Measurements from ENCODE around the gene PLCB4.

Gene PLCB4

DNA sequence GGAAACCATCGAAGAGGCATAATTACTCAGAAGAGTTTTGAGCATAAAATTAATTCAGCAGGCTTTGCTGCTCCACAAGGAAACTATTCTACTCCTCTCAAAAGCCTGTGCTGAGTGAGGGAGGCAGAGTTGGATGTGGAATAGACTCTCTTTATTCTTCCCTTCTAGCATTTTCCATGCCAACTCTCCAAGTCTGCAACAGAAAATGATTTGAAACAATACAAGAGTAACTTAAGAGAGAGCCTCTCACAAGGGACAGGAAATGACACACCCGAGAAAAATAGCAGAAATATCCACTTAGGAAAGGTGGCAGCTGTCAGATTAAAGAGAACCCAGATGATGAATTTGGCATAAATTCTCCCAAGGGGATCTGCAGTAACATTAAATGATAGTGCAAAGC is 419.2 kb downstream of the PLCB4 start:
- TF ChIP-seq, protein P1, sequence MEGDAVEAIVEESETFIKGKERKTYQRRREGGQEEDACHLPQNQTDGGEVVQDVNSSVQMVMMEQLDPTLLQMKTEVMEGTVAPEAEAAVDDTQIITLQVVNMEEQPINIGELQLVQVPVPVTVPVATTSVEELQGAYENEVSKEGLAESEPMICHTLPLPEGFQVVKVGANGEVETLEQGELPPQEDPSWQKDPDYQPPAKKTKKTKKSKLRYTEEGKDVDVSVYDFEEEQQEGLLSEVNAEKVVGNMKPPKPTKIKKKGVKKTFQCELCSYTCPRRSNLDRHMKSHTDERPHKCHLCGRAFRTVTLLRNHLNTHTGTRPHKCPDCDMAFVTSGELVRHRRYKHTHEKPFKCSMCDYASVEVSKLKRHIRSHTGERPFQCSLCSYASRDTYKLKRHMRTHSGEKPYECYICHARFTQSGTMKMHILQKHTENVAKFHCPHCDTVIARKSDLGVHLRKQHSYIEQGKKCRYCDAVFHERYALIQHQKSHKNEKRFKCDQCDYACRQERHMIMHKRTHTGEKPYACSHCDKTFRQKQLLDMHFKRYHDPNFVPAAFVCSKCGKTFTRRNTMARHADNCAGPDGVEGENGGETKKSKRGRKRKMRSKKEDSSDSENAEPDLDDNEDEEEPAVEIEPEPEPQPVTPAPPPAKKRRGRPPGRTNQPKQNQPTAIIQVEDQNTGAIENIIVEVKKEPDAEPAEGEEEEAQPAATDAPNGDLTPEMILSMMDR (IDR thresholded peaks at IDR 0.05; ENCODE audit: low read depth, low read length) = no peak
- DNase-seq (ENCODE audit: extremely low read depth, low read depth) = no peak

DNA sequence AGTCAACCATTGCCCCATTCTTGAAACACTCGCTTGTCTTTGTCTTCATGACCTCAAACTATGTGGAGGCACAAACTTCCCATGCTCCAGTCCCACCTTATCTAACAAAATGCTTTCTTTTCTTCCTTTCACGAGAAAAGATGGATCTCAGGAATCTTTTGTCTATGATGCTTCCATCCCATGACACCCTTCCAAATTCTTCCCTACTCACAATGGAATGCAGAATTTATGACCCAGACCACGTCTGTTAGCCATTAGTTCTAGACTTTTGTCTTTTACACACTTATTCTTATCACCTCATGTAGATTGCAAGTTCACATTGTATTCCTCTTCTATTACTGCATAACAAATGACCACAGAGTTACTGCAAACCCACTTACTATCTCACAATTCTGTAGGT is 421.3 kb downstream of the PLCB4 start:
- DNase-seq (ENCODE audit: extremely low read depth, low read depth) = no peak
- TF ChIP-seq, protein P1 (IDR thresholded peaks at IDR 0.05; ENCODE audit: low read depth, low read length) = no peak

DNA sequence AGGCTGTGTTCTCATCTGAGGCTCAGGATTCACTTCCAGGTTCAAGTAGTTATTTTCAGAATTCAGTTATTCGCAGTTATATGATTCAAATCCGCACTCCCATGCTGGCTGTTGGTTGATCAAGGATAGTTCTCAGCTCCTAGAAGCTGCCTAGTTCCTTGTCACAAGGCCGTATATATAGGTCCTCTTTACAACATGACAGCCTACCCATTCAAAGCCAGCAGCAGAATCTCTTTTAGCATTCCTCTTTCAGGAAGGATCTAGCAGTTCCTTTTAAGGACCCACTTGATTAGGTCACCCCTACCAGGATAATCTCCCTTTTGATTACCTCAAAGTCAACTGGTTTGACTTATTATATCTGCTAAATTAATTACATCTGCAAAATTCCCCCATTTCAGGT is 421.7 kb downstream of the PLCB4 start:
- TF ChIP-seq, protein P1 (IDR thresholded peaks at IDR 0.05; ENCODE audit: low read depth, low read length) = no peak
- DNase-seq (ENCODE audit: extremely low read depth, low read depth) = no peak

DNA sequence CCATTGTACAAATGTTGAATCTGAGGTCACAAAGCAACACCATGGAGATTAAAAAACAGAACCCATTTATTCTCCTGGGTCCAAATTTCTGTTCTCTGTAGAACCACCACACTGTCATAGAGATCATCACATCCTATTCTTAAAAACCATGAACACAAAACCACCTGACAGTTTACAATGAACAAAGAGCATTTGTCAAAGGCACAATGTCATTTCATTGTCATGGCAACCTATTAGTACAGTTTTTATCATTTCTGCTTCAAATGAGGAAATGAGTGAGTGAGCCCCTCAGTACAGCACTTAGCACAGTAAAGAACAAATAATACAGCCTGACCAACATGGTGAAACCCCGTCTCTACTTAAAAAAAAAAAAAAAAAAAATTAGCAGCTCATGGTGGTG is 422.4 kb downstream of the PLCB4 start:
- DNase-seq (ENCODE audit: extremely low read depth, low read depth) = no peak
- TF ChIP-seq, protein P1 (IDR thresholded peaks at IDR 0.05; ENCODE audit: low read depth, low read length) = no peak

DNA sequence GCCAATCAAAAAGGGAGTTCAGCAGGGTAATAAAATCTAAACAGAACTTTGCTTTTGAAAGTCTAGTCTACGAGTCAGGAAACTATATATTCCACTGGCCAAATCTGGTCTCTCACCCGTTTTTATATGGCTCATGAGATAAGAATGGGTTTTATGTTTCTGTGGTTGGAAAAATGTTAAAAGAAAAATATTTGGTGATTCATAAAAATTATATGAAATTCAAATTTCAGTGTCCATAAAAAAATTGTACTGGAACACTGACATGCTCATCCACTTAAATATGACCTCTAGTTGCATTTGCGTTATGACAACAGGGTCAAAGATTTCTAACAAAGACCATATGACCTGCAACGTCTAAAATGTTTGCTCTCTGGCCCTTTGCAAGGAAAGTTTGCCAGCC is 423.2 kb downstream of the PLCB4 start:
- TF ChIP-seq, protein P1 (IDR thresholded peaks at IDR 0.05; ENCODE audit: low read depth, low read length) = no peak
- DNase-seq (ENCODE audit: extremely low read depth, low read depth) = no peak

DNA sequence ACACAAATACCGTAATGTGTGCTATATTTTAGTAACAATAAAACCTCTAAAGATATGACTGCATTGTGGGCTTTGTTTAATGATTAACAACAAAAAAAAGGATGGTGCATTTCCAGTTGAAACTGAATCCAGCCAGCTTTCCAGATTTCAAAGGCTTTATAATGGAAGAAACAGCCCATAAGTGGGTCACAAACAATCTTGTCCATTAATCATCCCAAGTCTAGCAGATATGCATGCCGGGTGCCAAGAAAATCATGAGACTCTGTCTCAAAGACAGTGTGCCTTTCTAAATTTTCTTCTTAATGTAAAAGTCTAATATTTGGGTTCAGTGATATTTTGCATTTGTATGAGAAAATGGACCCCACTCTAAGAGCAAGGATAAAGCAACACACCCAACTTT is 424.9 kb downstream of the PLCB4 start:
- no peak for DNase-seq (ENCODE audit: extremely low read depth, low read depth)
- TF ChIP-seq, protein P1 (IDR thresholded peaks at IDR 0.05; ENCODE audit: low read depth, low read length) = no peak

DNA sequence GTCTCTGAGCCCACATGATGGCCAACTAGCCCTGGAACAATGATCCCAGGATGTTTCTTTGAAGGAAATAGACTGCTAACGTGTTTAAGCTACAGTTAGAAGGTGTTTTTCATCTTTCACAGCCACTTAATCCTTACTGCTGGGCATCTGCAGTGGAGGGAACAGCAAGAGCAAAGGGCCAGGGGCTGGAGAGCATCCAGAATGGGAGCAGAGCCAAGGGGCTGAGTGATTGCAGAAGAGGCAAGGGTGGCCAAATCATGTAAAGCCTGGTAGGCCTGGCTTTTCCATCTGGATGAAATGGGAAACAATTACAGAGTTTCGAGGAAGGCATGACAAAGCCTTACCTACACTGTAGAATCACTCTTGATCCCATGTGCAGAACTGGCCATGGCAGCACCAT is 426.8 kb downstream of the PLCB4 start:
- DNase-seq (ENCODE audit: extremely low read depth, low read depth) = no peak
- TF ChIP-seq, protein P1 (IDR thresholded peaks at IDR 0.05; ENCODE audit: low read depth, low read length) = no peak
